Lower leg skin (tissue), 3 donors: ENCODE results near the gene TMEM132D.

Experiments
- POLR2A ChIP-seq, 2 donors: fragments of 450-650 bp; IDR thresholded peaks; one replicate each; pipeline ENCODE4 v1.6.1; 2016 to 2017; ENCODE audit warnings: antibody characterized with exemption in 2 of 2, mild to moderate bottlenecking in 1 of 2, moderate library complexity in 1 of 2
- TF ChIP-seq, protein P1 (sequence below), 3 donors: fragments of 450-650 bp; IDR thresholded peaks; one replicate each; pipeline ENCODE4 v1.5.1; 2016; ENCODE audit warnings: antibody characterized with exemption in 3 of 3, mild to moderate bottlenecking in 3 of 3, moderate library complexity in 2 of 3

DNA sequence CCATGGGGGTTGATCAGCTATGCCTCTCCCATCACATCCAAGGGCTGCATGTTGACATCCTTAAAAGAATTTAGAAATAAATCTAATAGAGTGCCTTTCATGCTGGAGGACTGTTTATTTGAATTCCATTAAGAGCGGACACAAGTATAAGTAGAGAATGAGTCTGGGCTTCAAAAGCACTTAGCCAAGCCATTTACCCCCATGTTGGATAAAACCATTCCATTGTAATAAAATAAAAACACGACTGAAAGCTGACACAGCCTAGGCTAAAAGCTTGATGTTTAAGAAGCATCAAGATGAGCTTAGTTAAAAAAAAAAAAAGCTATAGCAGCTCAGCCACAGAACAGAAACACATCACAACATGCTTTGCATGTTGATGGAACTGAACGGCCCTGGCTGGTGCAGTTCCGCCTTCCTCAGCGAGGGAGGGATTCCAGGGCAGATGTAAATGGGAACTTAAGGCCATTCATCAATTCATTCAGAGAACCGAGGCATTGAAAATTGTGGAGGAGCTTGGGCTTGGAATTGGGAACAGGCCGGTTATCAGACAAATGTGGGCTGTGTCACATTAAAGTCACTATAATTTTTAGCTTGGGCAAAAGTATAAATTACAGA lies 41.2 kb downstream of the TMEM132D start:
- no peak for TF ChIP-seq POLR2A (IDR thresholded peaks at IDR 0.05)
- TF ChIP-seq, protein P1, sequence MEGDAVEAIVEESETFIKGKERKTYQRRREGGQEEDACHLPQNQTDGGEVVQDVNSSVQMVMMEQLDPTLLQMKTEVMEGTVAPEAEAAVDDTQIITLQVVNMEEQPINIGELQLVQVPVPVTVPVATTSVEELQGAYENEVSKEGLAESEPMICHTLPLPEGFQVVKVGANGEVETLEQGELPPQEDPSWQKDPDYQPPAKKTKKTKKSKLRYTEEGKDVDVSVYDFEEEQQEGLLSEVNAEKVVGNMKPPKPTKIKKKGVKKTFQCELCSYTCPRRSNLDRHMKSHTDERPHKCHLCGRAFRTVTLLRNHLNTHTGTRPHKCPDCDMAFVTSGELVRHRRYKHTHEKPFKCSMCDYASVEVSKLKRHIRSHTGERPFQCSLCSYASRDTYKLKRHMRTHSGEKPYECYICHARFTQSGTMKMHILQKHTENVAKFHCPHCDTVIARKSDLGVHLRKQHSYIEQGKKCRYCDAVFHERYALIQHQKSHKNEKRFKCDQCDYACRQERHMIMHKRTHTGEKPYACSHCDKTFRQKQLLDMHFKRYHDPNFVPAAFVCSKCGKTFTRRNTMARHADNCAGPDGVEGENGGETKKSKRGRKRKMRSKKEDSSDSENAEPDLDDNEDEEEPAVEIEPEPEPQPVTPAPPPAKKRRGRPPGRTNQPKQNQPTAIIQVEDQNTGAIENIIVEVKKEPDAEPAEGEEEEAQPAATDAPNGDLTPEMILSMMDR (IDR thresholded peaks at IDR 0.05), result no peak
